Measurements from ENCODE around the gene FLT3LG.

GRCh38 chr19:49513746-49514118 lies 39.7 kb downstream of the FLT3LG start:
- no peak for TF ChIP-seq CTCF (IDR thresholded peaks at IDR 0.05; ENCODE audit: low read length)
- no peak for TF ChIP-seq EZH2 (optimal IDR thresholded peaks at IDR 0.05; ENCODE audit: low read depth, low read length)
- TF ChIP-seq EZH2phosphoT487 (IDR thresholded peaks at IDR 0.05; ENCODE audit: low read length): no peak
